Stomach smooth muscle (tissue), 2 donors: ENCODE measurements around the gene AATK.

Source experiments
- H3K27ac ChIP-seq: one replicate; pipeline ENCODE4 v1.7.0; 2013; ENCODE audit warnings: mild to moderate bottlenecking, low read length, inconsistent platforms
- H3K27me3 ChIP-seq, 2 donors: one replicate each; pipeline ENCODE4 v1.7.0; 2013; ENCODE audit warnings: low read length in 2 of 2; ENCODE audit not compliant: insufficient read depth in 2 of 2, control insufficient read depth in 1 of 2
- H3K36me3 ChIP-seq, 2 donors: one replicate each; pipeline ENCODE4 v1.7.0; 2013; ENCODE audit warnings: low read length in 2 of 2; ENCODE audit not compliant: control insufficient read depth in 2 of 2, insufficient read depth in 2 of 2
- H3K4me1 ChIP-seq: one replicate; pipeline ENCODE4 v1.7.0; 2013; ENCODE audit warnings: low read length; ENCODE audit not compliant: control insufficient read depth, insufficient read depth
- H3K4me3 ChIP-seq, 2 donors: one replicate each; pipeline ENCODE4 v1.7.0; 2013; ENCODE audit warnings: low read length in 2 of 2
- H3K9ac ChIP-seq, 2 donors: one replicate each; pipeline ENCODE4 v1.7.0; 2013; ENCODE audit warnings: low read length in 2 of 2, mild to moderate bottlenecking in 1 of 2
- H3K9me3 ChIP-seq, 2 donors: one replicate each; pipeline ENCODE4 v1.7.0; 2013; ENCODE audit warnings: low read length in 2 of 2; ENCODE audit not compliant: control insufficient read depth in 2 of 2
- donor health status: healthy.
- donor health status: Pancreatic carcinoma.

Gene AATK

DNA sequence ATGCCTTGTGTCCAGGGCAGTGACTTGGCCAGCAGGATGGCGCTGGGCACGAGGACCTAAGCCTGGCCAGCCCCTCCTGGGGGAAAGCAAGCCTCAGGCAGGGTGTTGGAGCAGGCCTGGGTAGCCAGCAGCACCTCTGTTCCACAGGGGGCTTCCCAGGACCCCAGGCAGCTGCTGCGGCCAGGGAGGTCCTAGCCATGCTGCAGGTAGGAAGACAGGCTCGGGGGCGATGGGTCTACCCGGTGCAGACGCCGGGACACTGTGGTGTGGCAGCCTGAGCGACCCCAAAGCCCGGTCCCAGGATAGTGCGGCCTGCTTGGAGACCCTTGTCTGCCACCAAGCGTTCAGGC lies 22.4 kb upstream of the AATK start:
- no peak overlapping the region for H3K4me3 ChIP-seq
- H3K4me1 ChIP-seq, result no peaks in the 10 kb centered on the region
- H3K27me3 ChIP-seq, result peaks cover 0 to 3% of the 10 kb centered on the region in 2 donors
- H3K9ac ChIP-seq, result no peak overlapping the region
- no peaks in the 10 kb centered on the region for H3K36me3 ChIP-seq
- H3K9me3 ChIP-seq, result no peaks in the 10 kb centered on the region
- no peak overlapping the region for H3K27ac ChIP-seq

DNA sequence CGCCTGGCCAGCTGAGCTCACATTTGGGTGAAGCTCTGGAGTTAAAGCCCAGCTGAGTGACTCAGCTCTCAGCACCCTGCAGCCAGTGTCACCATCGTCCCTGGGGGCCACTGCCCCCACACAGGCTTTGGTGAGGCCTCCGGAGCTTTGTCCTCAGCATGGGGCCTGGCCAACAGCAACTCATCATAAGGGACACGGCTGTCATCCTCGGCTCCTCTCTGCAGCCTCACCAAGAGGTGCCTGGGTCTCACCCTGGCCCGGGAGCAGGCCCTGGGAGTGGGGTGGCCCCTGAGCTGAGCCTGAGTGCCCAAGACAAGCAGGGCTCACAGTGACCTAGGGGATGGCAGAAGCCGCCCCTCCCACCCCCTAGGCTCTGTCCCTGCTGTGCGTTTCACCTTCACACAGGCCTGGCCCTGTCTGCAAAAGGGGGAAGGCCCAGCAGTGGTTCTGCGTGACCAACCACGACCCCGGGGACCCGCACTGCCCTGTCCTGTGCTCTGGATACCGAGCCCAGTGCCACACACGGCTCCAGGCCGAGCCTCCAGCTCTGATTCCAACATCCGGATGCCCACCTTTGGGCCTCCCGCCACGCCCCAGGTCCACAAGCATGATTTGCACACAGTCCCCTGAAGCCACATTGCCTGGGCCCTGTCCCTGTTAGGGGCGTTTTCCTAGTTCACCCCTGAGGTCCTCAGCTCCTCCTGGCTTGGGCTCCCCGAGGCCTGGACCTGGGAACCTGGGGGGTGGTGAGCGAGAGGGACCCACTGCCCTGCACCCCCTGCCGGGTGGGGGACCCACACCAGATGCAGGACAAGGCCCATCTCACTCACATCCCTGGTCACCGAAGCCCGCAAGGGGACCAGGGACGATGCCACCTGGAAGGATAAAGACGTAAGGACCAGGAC lies 21.8 kb upstream of the AATK start:
- H3K9me3 ChIP-seq, result no peaks in the 10 kb centered on the region
- no peaks in the 10 kb centered on the region for H3K4me1 ChIP-seq
- H3K36me3 ChIP-seq, result no peaks in the 10 kb centered on the region
- H3K27ac ChIP-seq, result no peak overlapping the region
- H3K9ac ChIP-seq, result no peak overlapping the region
- H3K4me3 ChIP-seq, result no peak overlapping the region
- H3K27me3 ChIP-seq, result peaks cover 0 to 3% of the 10 kb centered on the region in 2 donors

DNA sequence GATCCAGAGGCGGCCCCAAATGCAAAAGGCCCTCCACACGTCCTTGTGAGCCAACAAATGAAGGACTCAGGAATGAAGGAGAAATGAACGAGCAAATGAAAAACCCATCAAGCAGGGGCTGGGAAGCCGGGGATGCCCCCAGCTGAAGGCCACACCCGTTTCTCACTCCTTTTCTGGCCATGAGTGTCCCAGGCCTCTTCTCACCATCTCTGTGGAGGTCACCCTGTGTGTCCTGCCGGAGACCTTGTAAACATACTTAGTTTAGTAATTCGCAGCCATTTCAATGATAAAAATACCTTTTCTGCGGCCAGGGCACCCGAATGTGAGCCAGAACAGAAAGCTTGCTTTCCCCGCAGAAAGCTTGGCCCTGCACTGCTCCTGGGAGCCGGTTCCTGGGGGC lies 21.1 kb upstream of the AATK start:
- H3K9ac ChIP-seq, result no peak overlapping the region
- H3K9me3 ChIP-seq, result no peaks in the 10 kb centered on the region
- H3K4me1 ChIP-seq, result no peaks in the 10 kb centered on the region
- no peak overlapping the region for H3K27ac ChIP-seq
- H3K36me3 ChIP-seq, result no peaks in the 10 kb centered on the region
- H3K4me3 ChIP-seq, result no peak overlapping the region
- peaks cover 0 to 3% of the 10 kb centered on the region in 2 donors for H3K27me3 ChIP-seq

DNA sequence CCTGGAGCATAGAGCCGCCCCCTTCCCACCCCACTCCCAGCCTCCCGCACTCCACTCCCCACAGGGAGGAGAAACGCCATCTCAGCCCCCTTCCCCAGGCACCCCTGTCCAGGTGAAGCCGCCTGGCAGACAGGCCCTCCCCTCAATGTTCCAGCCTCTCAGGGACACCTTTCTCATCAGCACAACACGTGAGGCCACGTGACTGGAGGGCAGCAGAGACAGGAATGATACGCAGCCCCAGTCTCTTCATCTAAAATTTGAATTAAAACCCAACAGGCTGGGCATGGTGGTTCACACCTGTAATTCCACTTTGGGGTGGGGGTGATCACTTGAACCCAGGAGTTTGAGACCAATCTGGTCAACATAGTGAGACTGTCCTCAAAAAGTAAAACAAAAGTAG lies 20.2 kb upstream of the AATK start:
- no peak overlapping the region for H3K9ac ChIP-seq
- H3K4me3 ChIP-seq, result no peak overlapping the region
- H3K36me3 ChIP-seq, result no peaks in the 10 kb centered on the region
- H3K27me3 ChIP-seq, result peaks cover 0 to 3% of the 10 kb centered on the region in 2 donors
- H3K9me3 ChIP-seq, result no peaks in the 10 kb centered on the region
- no peaks in the 10 kb centered on the region for H3K4me1 ChIP-seq
- H3K27ac ChIP-seq, result no peak overlapping the region

DNA sequence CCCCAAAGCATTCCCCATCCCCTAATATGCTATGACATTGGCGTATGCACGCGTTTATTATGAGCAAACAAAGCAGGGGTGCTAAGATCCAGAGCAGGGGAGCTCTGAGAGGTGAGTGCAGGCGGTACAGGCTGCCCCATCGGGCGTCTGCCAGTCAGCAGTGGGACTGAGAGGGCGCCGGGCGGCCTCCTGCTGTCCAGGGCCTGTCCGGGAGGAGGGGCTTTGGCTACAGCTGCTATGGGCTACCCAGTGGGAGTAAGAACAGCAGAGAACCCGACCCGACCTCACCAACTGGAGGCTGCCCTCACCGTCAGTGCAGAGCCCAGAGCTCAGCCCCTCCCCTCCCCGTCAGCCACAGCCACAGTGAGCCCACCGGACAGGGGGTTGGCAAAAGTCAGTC lies 18.5 kb upstream of the AATK start:
- Histone ChIP-seq H3K27me3 (peaks cover 0 to 3% of the 10 kb centered on the region in 2 donors), H3K9me3 (no peaks in the 10 kb centered on the region), H3K4me3 (no peak overlapping the region), H3K9ac (no peak overlapping the region), H3K27ac (no peak overlapping the region), H3K36me3 (no peaks in the 10 kb centered on the region), H3K4me1 (no peaks in the 10 kb centered on the region)

DNA sequence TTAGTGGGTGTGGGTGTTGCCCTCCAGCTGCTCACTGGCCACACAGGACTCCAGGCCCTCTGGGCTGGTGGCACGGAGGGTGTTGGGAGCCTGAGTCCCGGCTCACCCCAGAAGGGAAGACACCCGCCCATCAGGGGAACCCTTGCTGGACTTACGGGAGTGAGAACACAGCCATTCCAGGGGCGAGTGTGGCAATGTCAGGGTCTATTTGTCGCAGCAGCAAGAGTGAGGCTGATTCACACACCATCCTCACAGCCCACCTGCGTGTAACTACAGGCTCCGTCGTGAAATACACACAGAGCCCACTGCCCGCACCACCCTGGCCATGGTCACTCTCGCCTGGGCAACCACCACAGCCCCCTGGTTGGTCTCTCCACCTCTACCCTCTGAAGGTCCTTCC lies 17.8 kb upstream of the AATK start:
- no peak overlapping the region for H3K9ac ChIP-seq

DNA sequence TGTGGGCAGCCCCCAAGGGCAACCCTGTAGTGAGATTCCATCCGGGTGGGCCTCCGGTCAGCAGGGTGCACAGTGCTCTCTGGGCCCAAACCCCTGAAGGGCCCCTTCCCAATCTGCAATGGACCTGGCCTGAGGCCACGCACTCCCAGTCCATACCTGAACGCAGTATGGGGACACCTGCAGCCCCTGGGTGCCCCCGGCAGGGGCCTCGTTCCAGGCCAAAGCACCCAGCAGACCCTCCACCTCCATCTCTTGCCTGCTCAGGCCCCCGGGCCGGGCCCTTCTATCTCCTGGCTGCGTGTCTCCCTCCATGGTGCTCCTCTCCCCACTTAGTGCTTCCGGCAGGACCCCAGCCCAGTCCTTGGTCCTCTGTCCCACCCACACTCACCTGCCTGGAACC lies 17.3 kb upstream of the AATK start:
- no peak overlapping the region for H3K4me3 ChIP-seq
- H3K36me3 ChIP-seq, result no peaks in the 10 kb centered on the region
- H3K9ac ChIP-seq, result no peak overlapping the region
- no peaks in the 10 kb centered on the region for H3K4me1 ChIP-seq
- no peak overlapping the region for H3K27ac ChIP-seq
- H3K9me3 ChIP-seq, result no peaks in the 10 kb centered on the region
- peaks cover 0 to 3% of the 10 kb centered on the region in 2 donors for H3K27me3 ChIP-seq

More for the DNA sequence above, 17.8 kb upstream of the AATK start:
- no peaks in the 10 kb centered on the region for H3K9me3 ChIP-seq
- H3K4me1 ChIP-seq, result no peaks in the 10 kb centered on the region
- H3K27me3 ChIP-seq, result peaks cover 0 to 3% of the 10 kb centered on the region in 2 donors
- no peak overlapping the region for H3K4me3 ChIP-seq
- no peak overlapping the region for H3K27ac ChIP-seq
- no peaks in the 10 kb centered on the region for H3K36me3 ChIP-seq

DNA sequence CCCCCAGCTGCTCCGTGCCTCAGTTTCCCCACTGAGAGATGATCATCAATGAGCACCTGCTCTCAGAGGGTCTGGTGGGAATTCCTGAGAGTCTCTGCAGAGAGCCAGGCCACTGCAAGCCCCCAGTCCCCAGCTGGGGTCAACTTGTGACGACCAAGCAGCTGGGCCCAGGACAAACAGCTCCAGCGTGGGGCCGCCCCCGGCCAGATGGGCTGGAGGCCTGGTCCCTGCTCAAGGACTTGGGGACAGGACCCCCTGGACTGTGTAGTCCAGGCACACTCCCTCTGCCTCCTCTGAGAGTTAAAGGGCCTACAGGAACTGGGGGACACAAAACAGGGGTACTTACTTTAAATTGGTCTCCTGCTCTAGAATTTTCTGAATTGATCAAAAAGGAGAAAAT lies 16.6 kb upstream of the AATK start:
- Histone ChIP-seq H3K36me3 (no peaks in the 10 kb centered on the region), H3K27me3 (peaks cover 0 to 3% of the 10 kb centered on the region in 2 donors), H3K9me3 (no peaks in the 10 kb centered on the region), H3K4me3 (no peak overlapping the region), H3K4me1 (no peaks in the 10 kb centered on the region), H3K27ac (no peak overlapping the region), H3K9ac (no peak overlapping the region)

DNA sequence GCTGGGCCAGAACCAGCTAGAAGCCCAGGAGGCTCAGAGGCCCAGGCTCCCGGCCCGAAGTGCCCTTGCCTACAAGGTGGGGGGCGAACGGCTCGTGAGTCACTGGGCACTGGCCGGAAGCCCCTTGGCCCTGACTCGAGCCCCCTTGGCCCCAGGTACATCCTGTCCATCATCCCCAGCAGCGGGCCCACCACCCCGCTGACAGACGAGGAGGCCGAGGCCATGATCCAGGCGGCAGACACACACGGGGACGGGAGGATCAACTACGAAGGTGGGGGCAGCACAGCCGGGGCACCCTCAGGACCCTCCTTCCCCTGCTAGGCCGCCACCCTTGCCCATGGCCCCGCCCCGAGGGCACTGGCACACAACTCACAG lies 15.8 kb upstream of the AATK start:
- H3K9ac ChIP-seq, result no peak overlapping the region
- H3K27ac ChIP-seq, result no peak overlapping the region
- no peaks in the 10 kb centered on the region for H3K4me1 ChIP-seq
- no peaks in the 10 kb centered on the region for H3K9me3 ChIP-seq
- H3K4me3 ChIP-seq, result no peak overlapping the region
- peaks cover 0 to 3% of the 10 kb centered on the region in 2 donors for H3K27me3 ChIP-seq
- no peaks in the 10 kb centered on the region for H3K36me3 ChIP-seq

DNA sequence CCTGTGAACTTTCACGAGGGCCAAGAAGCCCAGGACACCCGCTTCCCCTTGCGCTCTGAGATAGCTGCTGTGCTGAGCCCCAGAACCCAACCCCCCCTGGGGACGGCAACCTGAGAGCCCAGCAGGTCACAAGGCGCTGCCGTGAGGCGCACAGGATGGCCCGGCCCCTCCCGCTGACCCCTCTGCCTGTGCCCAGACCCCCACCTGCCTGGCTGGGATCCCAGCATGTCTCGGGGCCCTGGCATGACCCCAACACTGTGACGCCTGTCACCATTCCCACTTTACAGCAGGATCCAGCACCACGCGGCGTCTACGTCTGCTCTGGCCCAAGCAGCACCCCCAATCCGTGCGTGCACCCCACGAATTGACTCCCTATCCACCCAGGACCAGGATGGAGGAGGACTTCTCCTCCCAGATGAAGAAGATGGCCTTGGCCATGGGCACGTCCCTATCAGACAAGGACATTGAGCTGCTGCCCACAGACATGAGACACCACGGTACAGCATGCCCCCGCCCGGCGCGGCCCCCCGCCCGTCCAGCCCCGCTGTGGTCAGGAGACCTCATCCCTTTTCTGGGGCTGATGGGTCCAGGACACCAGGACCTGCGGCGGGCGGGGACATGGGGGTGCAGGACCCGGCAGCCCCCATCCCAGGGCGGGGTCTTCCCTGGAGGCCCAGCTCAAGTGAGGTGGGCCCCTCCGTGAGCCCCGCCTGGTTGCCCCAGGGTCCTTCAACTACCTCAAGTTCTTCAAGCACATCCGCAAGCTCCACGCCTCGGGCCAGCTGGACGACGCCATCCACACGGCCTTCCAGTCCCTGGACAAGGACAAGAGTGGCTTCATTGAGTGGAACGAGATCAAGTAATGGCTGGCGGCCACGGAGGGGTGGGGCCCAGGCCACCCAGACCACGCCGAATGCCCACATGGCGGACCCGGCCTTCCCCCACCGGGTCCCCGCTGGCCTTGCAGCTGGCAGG lies 15.1 kb upstream of the AATK start:
- Histone ChIP-seq H3K9me3 (no peaks in the 10 kb centered on the region), H3K27me3 (peaks cover 0 to 3% of the 10 kb centered on the region in 2 donors), H3K9ac (no peak overlapping the region)

More for the DNA sequence above, 15.1 kb upstream of the AATK start:
- H3K36me3 ChIP-seq, result no peaks in the 10 kb centered on the region
- no peak overlapping the region for H3K27ac ChIP-seq
- H3K4me1 ChIP-seq, result no peaks in the 10 kb centered on the region
- H3K4me3 ChIP-seq, result no peak overlapping the region
